ENCODE measurements around the gene S100PBP. TPM values are rescaled to one million over a fixed set of nuclear protein-coding genes. Genes with fewer than 3 reads are reported as not detected.

The S100PBP gene
- total and polyA plus RNA-seq, 10 of the 15 experiments (the other 5 are each of a cell fraction or from before 2014, with no cell fraction given): 17.0 to 98.3 (median 40.6) TPM

- H2AFZ ChIP-seq (ENCODE audit: control insufficient read depth, low read depth, low read length): no peak overlapping the region
- WGBS (ENCODE audit: insufficient coverage, insufficient replicate concordance, low lambda C conversion rate, missing lambda C conversion rate): 81% methylated on average over 3 of the region's 3 CpGs
- RAD21 ChIA-PET (ENCODE audit: unreplicated experiment): no interaction called here
- CTCF ChIA-PET: interaction anchor here (2.9 kb wide), 1 partner anchor 112 kb away, joined by 11 read pairs; no protein-coding TSS in a partner anchor
- no peak overlapping the region for H3K4me3 ChIP-seq
- DNase-seq (ENCODE audit: low read depth, low spot score): no peak
- intact Hi-C loops (cut with micrococcal nuclease; ENCODE audit: unreplicated experiment): no loop called here
- H3K4me1 ChIP-seq (ENCODE audit: control insufficient read depth, insufficient read depth, low read length): peaks cover 15% of the 10 kb centered on the region
- in situ Hi-C loops (cut with MboI): no loop called here
- no peaks in the 10 kb centered on the region for H4K20me1 ChIP-seq (ENCODE audit: control insufficient read depth, insufficient read depth)
- peaks cover 3 to 31% of the 10 kb centered on the region in 2 experiments for H3K36me3 ChIP-seq (ENCODE audit: control insufficient read depth in 2 of 2, insufficient read depth in 2 of 2, low read length in 1 of 2)
- FAIRE-seq: no peak
- POLR2A ChIA-PET: no interaction called here
- no TSS peak for BruUV-seq (replicated peaks)
- no peak for ATAC-seq
- H3K9ac ChIP-seq (ENCODE audit: control insufficient read depth, insufficient read depth, low read length): no peak overlapping the region
- TF ChIP-seq NFXL1 (IDR thresholded peaks at IDR 0.05; ENCODE audit: borderline replicate concordance) (no peak), REST (IDR thresholded peaks at IDR 0.05; ENCODE audit: low read depth, low read length) (no peak), E4F1 (IDR thresholded peaks at IDR 0.05; ENCODE audit: borderline replicate concordance, partially characterized antibody) (no peak), MAX (IDR thresholded peaks at IDR 0.05; ENCODE audit: low read depth, low read length) (no peak), TAF1 (IDR thresholded peaks at IDR 0.05; ENCODE audit: borderline replicate concordance, low read depth, low read length) (no peak)
- SMC1A ChIA-PET (ENCODE audit: uncharacterized antibody, unreplicated experiment): interaction anchor here (1.0 kb wide), 1 partner anchor 52 kb away, joined by 3 read pairs; no protein-coding TSS in a partner anchor
- no peaks in the 10 kb centered on the region for H3K27me3 ChIP-seq (replicated peaks in 1 of 2; ENCODE audit: control insufficient read depth in 2 of 2, insufficient read depth in 2 of 2, low read length in 1 of 2)
- no peaks in the 10 kb centered on the region; the same call in 1 of the 3 replicates for H3K9me3 ChIP-seq (replicated peaks; ENCODE audit: control insufficient read depth, insufficient read depth, low read length)
- no peak overlapping the region for H3K4me2 ChIP-seq (ENCODE audit: control insufficient read depth, insufficient read depth)
- H3K79me2 ChIP-seq (ENCODE audit: control insufficient read depth, insufficient read depth, low read length): peaks cover 39% of the 10 kb centered on the region
- no peak overlapping the region for H3K27ac ChIP-seq (ENCODE audit: control insufficient read depth, insufficient read depth)
Observed at GRCh38 chr1:32825181-32825580, 7.7 kb downstream of the S100PBP start.

All from GM12878 (cell line).